T47D (cell line): ENCODE results near the gene PREB.

Experiments
- DNase-seq, 2 experiments: peaks; one replicate each; pipeline versions ENCODE4 v3.0.0 to v3.0.0-alpha.2; 2011 to 2012; ENCODE audit warnings: low read depth in 1 of 2, low spot score in 1 of 2
- JUND ChIP-seq: IDR thresholded peaks from 2 replicates; pipeline ENCODE4 v1.6.1; 2012; ENCODE audit warnings: low read depth
- in situ Hi-C: cut with HindIII; loops from 2 replicates; pipeline ENCODE4 v1.10.0; 2016; ENCODE audit warnings: low sequenced_read_pairs, low pct_unique_long_range_greater_than_20kb

PREB gene

DNA sequence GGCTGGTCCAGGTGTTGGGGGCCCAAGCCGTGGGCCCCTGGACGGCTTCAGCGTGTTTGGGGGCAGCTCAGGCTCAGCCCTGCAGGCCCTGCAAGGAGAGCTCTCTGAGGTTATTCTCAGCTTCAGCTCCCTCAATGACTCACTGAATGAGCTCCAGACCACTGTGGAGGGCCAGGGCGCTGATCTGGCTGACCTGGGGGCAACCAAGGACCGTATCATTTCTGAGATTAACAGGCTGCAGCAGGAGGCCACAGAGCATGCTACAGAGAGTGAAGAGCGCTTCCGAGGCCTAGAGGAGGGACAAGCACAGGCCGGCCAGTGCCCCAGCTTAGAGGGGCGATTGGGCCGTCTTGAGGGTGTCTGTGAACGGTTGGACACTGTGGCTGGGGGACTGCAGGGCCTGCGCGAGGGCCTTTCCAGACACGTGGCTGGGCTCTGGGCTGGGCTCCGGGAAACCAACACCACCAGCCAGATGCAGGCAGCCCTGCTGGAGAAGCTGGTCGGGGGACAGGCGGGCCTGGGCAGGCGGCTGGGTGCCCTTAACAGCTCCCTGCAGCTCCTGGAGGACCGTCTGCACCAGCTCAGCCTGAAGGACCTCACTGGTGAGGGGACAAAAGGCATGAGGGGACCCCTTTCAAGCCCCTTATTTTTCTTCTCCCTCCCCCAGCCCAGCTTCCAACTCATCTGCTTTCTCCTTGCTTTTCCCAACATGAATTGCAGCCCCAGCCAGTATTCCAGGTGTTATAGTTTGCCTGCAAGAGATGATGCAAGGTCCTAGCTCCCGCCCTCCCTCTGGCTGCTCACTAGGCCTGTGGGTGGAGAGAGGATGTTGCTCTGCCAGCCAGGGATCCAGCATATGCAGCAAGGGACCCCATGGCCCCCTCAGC, 50.8 kb downstream of the PREB start:
- no peak for DNase-seq
- in situ Hi-C loops, result no loop called here
- no peak for TF ChIP-seq JUND

GRCh38 chr2:27082773-27083409, 51.5 kb downstream of the PREB start:
- TF ChIP-seq JUND, result no peak
- DNase-seq, result no peak
- in situ Hi-C loops, result no loop called here

DNA sequence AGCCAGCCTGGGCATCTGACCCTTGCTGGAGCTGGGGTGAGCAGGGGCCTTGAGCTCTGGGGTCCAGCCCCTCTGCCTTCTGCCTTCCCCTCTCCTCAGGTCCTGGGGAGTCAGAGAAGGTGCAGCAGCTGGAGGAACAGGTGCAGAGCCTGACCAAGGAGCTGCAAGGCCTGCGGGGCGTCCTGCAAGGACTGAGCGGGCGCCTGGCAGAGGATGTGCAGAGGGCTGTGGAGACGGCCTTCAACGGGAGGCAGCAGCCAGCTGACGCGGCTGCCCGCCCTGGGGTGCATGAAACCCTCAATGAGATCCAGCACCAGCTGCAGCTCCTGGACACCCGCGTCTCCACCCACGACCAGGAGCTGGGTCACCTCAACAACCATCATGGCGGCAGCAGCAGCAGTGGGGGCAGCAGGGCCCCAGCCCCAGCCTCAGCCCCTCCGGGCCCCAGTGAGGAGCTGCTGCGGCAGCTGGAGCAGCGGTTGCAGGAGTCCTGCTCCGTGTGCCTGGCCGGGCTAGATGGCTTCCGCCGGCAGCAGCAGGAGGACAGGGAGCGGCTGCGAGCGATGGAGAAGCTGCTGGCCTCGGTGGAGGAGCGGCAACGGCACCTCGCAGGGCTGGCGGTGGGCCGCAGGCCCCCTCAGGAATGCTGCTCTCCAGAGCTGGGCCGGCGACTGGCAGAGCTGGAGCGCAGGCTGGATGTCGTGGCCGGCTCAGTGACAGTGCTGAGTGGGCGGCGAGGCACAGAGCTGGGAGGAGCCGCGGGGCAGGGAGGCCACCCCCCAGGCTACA, 52.3 kb downstream of the PREB start:
- TF ChIP-seq JUND, result no peak
- in situ Hi-C loops, result no loop called here
- DNase-seq, result no peak
